HepG2 (cell line): ENCODE data around the gene HNRNPH3. TPM values are rescaled to one million over a fixed set of nuclear protein-coding genes. Genes with fewer than 3 reads are reported as not detected.

Experiments used
- ATAC-seq: fragments of 200-7000 bp; cut with Tn5 transposase; 3 replicates; pipeline ENCODE4 v1.9.1; 2020; ENCODE audit warnings: mild to moderate bottlenecking, moderate library complexity
- BruUV-seq: library from RNA; stranded (reverse); fragments of 400-500 nt; replicated peaks from 2 replicates; lab custom pipeline; 2021; lab: Mats Ljungman, UMichigan
- CTCF ChIA-PET: fragments of 300-600 bp; formaldehyde crosslinking; extraction: SDS; loops from one replicate; lab custom pipeline; 2021; ENCODE audit warnings: low total read pairs, inconsistent platforms, low intra/inter-chr PET ratio; lab: Yijun Ruan, JAX
- POLR2A ChIA-PET: fragments of 350-600 bp; sonication (Branson Sonifier 250); formaldehyde crosslinking; loops from one replicate; lab custom pipeline; 2020; ENCODE audit warnings: antibody characterized with exemption, inconsistent platforms; lab: Yijun Ruan, JAX
- DNase-seq: peaks from one replicate; pipeline ENCODE4 v3.0.0-alpha.2; 2015; ENCODE audit warnings: low spot score
- FAIRE-seq: peaks from 3 replicates; lab custom pipeline; 2011; peaks lifted over from hg19 to GRCh38; lab: Jason Lieb, UNC
- H2AFZ ChIP-seq: one replicate; pipeline ENCODE4 v1.6.1; 2011; ENCODE audit warnings: low read length, inconsistent platforms
- H3K27ac ChIP-seq: fragments of 300-600 bp; 3 replicates; pipeline ENCODE4 v1.8.0; 2011; ENCODE audit warnings: mixed run types, mild to moderate bottlenecking, mixed read lengths, low read length, inconsistent platforms; ENCODE audit not compliant: insufficient read depth; ENCODE audit errors: extremely low read length
- H3K27me3 ChIP-seq, 2 experiments: fragments of 200-600 bp in 1 of 2; 2 replicates in 1 of 2; 3 replicates in 1 of 2; pipeline versions ENCODE4 v1.6.0 to v1.8.0; 2011; ENCODE audit warnings: low read length in 2 of 2, mild to moderate bottlenecking in 2 of 2, moderate library complexity in 2 of 2, inconsistent platforms in 1 of 2; ENCODE audit not compliant: insufficient read depth in 2 of 2, control insufficient read depth in 1 of 2
- H3K36me3 ChIP-seq, 2 experiments: fragments of 200-600 bp in 1 of 2; replicated peaks in 1 of 2; 2 replicates in 1 of 2; 3 replicates in 1 of 2; pipeline versions ENCODE4 v1.5.1 to v1.8.0; 2011; ENCODE audit warnings: low read length in 2 of 2, inconsistent platforms in 1 of 2; ENCODE audit not compliant: insufficient read depth in 2 of 2, control insufficient read depth in 1 of 2
- H3K4me1 ChIP-seq: 2 replicates; pipeline ENCODE4 v1.5.1; 2012; ENCODE audit warnings: low read length, inconsistent platforms; ENCODE audit not compliant: insufficient read depth
- H3K4me2 ChIP-seq: 2 replicates; pipeline ENCODE4 v1.6.0; 2011; ENCODE audit warnings: low read depth, low read length, inconsistent platforms
- H3K4me3 ChIP-seq, 3 experiments: fragments of 200-600 bp in 1 of 3; sonication (generic), shearing (Covaris generic) in 1 of 3; replicated peaks in 1 of 3; 2 replicates each; pipeline ENCODE4 v1.5.1; 2011 to 2016; ENCODE audit warnings: low read length in 3 of 3, inconsistent platforms in 2 of 3, low read depth in 2 of 3, mild to moderate bottlenecking in 2 of 3, control low read depth in 1 of 3, mixed read lengths in 1 of 3; ENCODE audit not compliant: insufficient read depth in 1 of 3
- H3K79me2 ChIP-seq: one replicate; pipeline ENCODE4 v1.6.1; 2011; ENCODE audit warnings: low read length, inconsistent platforms; ENCODE audit not compliant: insufficient read depth
- H3K9ac ChIP-seq: 2 replicates; pipeline ENCODE4 v1.6.0; 2011; ENCODE audit warnings: mild to moderate bottlenecking, low read depth, low read length, inconsistent platforms; ENCODE audit not compliant: insufficient read depth
- H3K9me3 ChIP-seq: 2 replicates; pipeline ENCODE4 v1.5.1; 2012; ENCODE audit warnings: mild to moderate bottlenecking, low read length
- H4K20me1 ChIP-seq: 2 replicates; pipeline ENCODE4 v1.6.0; 2011; ENCODE audit warnings: inconsistent platforms, mild to moderate bottlenecking, low read length, moderate library complexity; ENCODE audit not compliant: insufficient read depth
- AHR ChIP-seq: IDR thresholded peaks from 2 replicates; pipeline ENCODE4 v1.6.1; 2018; ENCODE audit warnings: missing genetic modification reagents, missing compliant biosample characterization
- ELK4 ChIP-seq: sonication (generic); formaldehyde crosslinking; IDR thresholded peaks from 2 replicates; pipeline ENCODE4 v1.9.0; 2021; ENCODE audit warnings: missing genetic modification reagents, borderline replicate concordance
- GATA4 ChIP-seq: sonication (generic); IDR thresholded peaks from 2 replicates; pipeline ENCODE4 v1.6.1; 2016; ENCODE audit warnings: antibody characterized with exemption, low read depth, borderline replicate concordance
- HNF1B ChIP-seq: sonication (generic); formaldehyde crosslinking; IDR thresholded peaks from 2 replicates; pipeline ENCODE4 v1.5.1; 2020; ENCODE audit warnings: mild to moderate bottlenecking, moderate library complexity, missing genetic modification reagents
- KLF13 ChIP-seq: sonication (generic); formaldehyde crosslinking; IDR thresholded peaks from 2 replicates; pipeline ENCODE4 v1.4.0; 2020; ENCODE audit warnings: mild to moderate bottlenecking, missing genetic modification reagents
- MTA3 ChIP-seq: sonication (generic); formaldehyde crosslinking; IDR thresholded peaks from 2 replicates; pipeline ENCODE4 v1.4.0; 2020; ENCODE audit warnings: missing genetic modification reagents
- ZFP36 ChIP-seq: fragments of 150-350 bp; IDR thresholded peaks from 2 replicates; pipeline ENCODE4 v1.6.1; 2018; ENCODE audit warnings: borderline replicate concordance, low read length, low read depth; ENCODE audit not compliant: partially characterized antibody
- ZMYM3 ChIP-seq: sonication (generic); formaldehyde crosslinking; IDR thresholded peaks from 2 replicates; pipeline ENCODE4 v1.5.1; 2020; ENCODE audit warnings: mild to moderate bottlenecking, missing genetic modification reagents
- ZNF20 ChIP-seq: sonication (generic); formaldehyde crosslinking; IDR thresholded peaks from 2 replicates; pipeline ENCODE4 v1.4.0; 2020; ENCODE audit warnings: mild to moderate bottlenecking, moderate library complexity, missing genetic modification reagents
- ZNF224 ChIP-seq: sonication (generic); formaldehyde crosslinking; IDR thresholded peaks from 2 replicates; pipeline ENCODE4 v1.5.0; 2020; ENCODE audit warnings: mild to moderate bottlenecking, missing genetic modification reagents
- ZNF557 ChIP-seq: sonication (generic); formaldehyde crosslinking; IDR thresholded peaks from 2 replicates; pipeline ENCODE4 v1.4.0; 2020; ENCODE audit warnings: missing genetic modification reagents
- ZNF629 ChIP-seq: sonication (generic); formaldehyde crosslinking; conservative IDR thresholded peaks from 2 replicates; pipeline ENCODE4 v1.5.0; 2020; ENCODE audit warnings: missing genetic modification reagents
- ZNF652 ChIP-seq: IDR thresholded peaks from 2 replicates; pipeline ENCODE4 v1.6.1; 2016; ENCODE audit warnings: low read depth, borderline replicate concordance
- ZNF678 ChIP-seq: sonication (generic); formaldehyde crosslinking; IDR thresholded peaks from 2 replicates; pipeline ENCODE4 v1.4.0; 2020; ENCODE audit warnings: mild to moderate bottlenecking, missing genetic modification reagents
- ZNF703 ChIP-seq: sonication (generic); formaldehyde crosslinking; IDR thresholded peaks from 2 replicates; pipeline ENCODE4 v1.5.1; 2020; ENCODE audit warnings: missing genetic modification reagents, mild to moderate bottlenecking, moderate library complexity, borderline replicate concordance
- ZNF761 ChIP-seq: sonication (generic); formaldehyde crosslinking; conservative IDR thresholded peaks from 2 replicates; pipeline ENCODE4 v1.4.0; 2020; ENCODE audit warnings: mild to moderate bottlenecking, missing genetic modification reagents
- WGBS: methylation state at CpG from one replicate; pipeline ENCODE4 v1.1.6; 2017; ENCODE audit warnings: low lambda C conversion rate; 5-methylcytosine and 5-hydroxymethylcytosine counted together
- in situ Hi-C: cut with HindIII; loops from 2 replicates; pipeline ENCODE4 v1.10.0; 2017; ENCODE audit warnings: low pct_unique_long_range_greater_than_20kb; ENCODE audit not compliant: extremely low pct_ligation_motif_present
- intact Hi-C: fragments of 100-400 bp; cut with micrococcal nuclease; formaldehyde crosslinking; loops from one replicate; pipeline ENCODE4 v1.10.0; 2022; ENCODE audit not compliant: unreplicated experiment
- polyA plus RNA-seq, 8 experiments: library from polyadenylated mRNA; depleted of rRNA in 3 of 8; stranded (reverse) in 7 of 8; unstranded in 1 of 8; fragments of >200 nt; fragmentation: Illumina TruSeq in 4 of 8; extraction: Trizol in 4 of 8; gene quantifications; 2 replicates each; pipeline versions ENCODE4 v1.2.1 to v1.2.3, GENCODE V29; 2011 to 2016; ENCODE audit warnings: low read depth in 4 of 8, missing spikeins in 1 of 8, mixed read lengths in 1 of 8; ENCODE audit not compliant: insufficient read depth in 1 of 8
- total RNA-seq, 5 experiments: library from RNA; depleted of rRNA; stranded (reverse); fragments of >200 nt; fragmentation: Illumina TruSeq; extraction: Trizol; gene quantifications; 2 replicates each; pipeline ENCODE4 v1.2.3, GENCODE V29; 2016; ENCODE audit warnings: low read depth in 1 of 5
- TF ChIP-seq, protein P1 (sequence below): sonication (generic); formaldehyde crosslinking; IDR thresholded peaks from 2 replicates; pipeline ENCODE4 v1.9.0; 2021; ENCODE audit warnings: missing genetic modification reagents, mild to moderate bottlenecking, borderline replicate concordance

The HNRNPH3 gene
- total and polyA plus RNA-seq, 2 of the 13 experiments (the other 11 are each of a cell fraction or from before 2014, with no cell fraction given): 46.0 to 47.7 TPM

DNA sequence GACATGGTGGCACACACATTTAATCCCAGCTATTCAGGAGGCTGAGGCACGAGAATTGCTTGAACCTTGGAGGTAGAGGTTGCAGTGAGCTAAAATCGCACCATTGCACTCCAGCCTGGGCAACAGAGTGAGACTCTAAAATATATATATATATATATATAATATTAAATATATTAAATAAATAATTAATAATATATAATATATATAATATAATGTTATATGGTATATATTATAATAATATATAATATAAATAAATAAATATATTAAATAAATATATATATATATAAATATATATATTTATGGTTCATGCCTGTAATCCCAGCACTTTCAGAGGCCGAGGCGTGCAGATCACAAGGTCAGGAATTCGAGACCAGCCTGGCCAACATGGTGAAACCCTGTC lies 34.7 kb downstream of the HNRNPH3 start:
- 98% methylated on average over 5 of the region's 5 CpGs for WGBS
- no peaks in the 10 kb centered on the region for H3K27me3 ChIP-seq
- ChIA-PET POLR2A (no interaction called here), CTCF (no interaction called here)
- H3K9ac ChIP-seq: no peak overlapping the region
- TF ChIP-seq ZNF557 (CRISPR knock-in tag): no peak
- TF ChIP-seq ZFP36: no peak
- BruUV-seq: no TSS peak
- H3K36me3 ChIP-seq: peaks cover 4 to 20% of the 10 kb centered on the region in 2 experiments; a peak in 3 of 5 replicates
- no peak overlapping the region for H3K4me2 ChIP-seq
- no peak for FAIRE-seq
- DNase-seq: no peak
- peaks cover 4% of the 10 kb centered on the region; the same call in 1 of the 2 replicates for H3K4me1 ChIP-seq
- intact Hi-C loops (no loop called here), in situ Hi-C loops (no loop called here)
- no peak overlapping the region for H2AFZ ChIP-seq
- no peaks in the 10 kb centered on the region for H3K9me3 ChIP-seq
- H3K79me2 ChIP-seq: no peaks in the 10 kb centered on the region
- no peak overlapping the region for H3K27ac ChIP-seq
- H3K4me3 ChIP-seq: no peak overlapping the region
- H4K20me1 ChIP-seq: no peaks in the 10 kb centered on the region
- ATAC-seq: no peak

DNA sequence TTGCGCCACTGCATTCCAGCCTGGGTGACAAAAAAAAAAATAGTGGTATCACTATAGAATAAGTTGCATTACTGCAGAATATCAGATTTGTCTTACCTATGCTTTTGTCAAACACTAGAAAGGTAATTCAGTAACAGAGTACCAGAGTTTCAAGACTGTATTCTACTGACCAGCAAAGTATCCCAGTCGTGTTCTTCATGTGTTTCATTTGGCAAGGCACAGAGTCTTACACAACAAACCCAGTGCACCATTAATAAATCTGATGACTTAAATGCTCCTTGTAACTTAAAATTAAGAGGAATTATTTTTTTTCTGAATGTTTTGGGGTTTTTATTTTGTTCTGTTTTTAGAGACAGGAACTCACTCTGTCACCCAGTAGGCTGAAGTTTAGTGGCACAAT lies 35.3 kb downstream of the HNRNPH3 start:
- ATAC-seq: no peak
- Histone ChIP-seq H3K27ac (no peak overlapping the region), H3K4me1 (peaks cover 4% of the 10 kb centered on the region; the same call in 1 of the 2 replicates), H3K9ac (no peak overlapping the region), H3K4me3 (no peak overlapping the region), H4K20me1 (no peaks in the 10 kb centered on the region), H3K4me2 (no peak overlapping the region), H3K36me3 (peaks cover 4 to 22% of the 10 kb centered on the region in 2 experiments; a peak in 4 of 5 replicates), H2AFZ (no peak overlapping the region), H3K27me3 (no peaks in the 10 kb centered on the region), H3K9me3 (no peaks in the 10 kb centered on the region), H3K79me2 (no peaks in the 10 kb centered on the region)
- no TSS peak for BruUV-seq
- 89% methylated on average over 2 of the region's 2 CpGs for WGBS
- in situ Hi-C loops: no loop called here
- DNase-seq: no peak
- FAIRE-seq: no peak
- ChIA-PET POLR2A (no interaction called here), CTCF (no interaction called here)
- intact Hi-C loops: no loop called here
- TF ChIP-seq, protein P1, sequence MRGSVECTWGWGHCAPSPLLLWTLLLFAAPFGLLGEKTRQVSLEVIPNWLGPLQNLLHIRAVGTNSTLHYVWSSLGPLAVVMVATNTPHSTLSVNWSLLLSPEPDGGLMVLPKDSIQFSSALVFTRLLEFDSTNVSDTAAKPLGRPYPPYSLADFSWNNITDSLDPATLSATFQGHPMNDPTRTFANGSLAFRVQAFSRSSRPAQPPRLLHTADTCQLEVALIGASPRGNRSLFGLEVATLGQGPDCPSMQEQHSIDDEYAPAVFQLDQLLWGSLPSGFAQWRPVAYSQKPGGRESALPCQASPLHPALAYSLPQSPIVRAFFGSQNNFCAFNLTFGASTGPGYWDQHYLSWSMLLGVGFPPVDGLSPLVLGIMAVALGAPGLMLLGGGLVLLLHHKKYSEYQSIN: no peak
- TF ChIP-seq ZNF761 (CRISPR knock-in tag) (no peak), MTA3 (no peak), ZNF629 (no peak), ZNF224 (no peak), ELK4 (no peak), ZNF652 (no peak), ZNF703 (no peak), KLF13 (no peak), GATA4 (no peak), ZNF20 (no peak), AHR (no peak), ZNF678 (no peak), HNF1B (no peak), ZMYM3 (CRISPR knock-in tag) (no peak)
